GM21786 (cell line): ENCODE measurements around the gene AMDHD1.

Experiments used
- ATAC-seq: cut with Tn5 transposase; IDR thresholded peaks from one replicate; pipeline ENCODE4 v1.9.1; 2021; ENCODE audit not compliant: unreplicated experiment

Gene AMDHD1

GRCh38 chr12:95943330-95943842 is at the start of gene AMDHD1:
Gene AMDHD1 (plus strand): TSS chr12:95943331. CDS start chr12:95943399, 68 bp downstream.
- ATAC-seq, result peak; percentile 54

- ATAC-seq, result no peak
These were observed 46.3 kb upstream of the AMDHD1 start for GRCh38 chr12:95896846-95897245.

- no peak for ATAC-seq
These were observed 45.0 kb upstream of the AMDHD1 start for GRCh38 chr12:95898081-95898480.

- ATAC-seq, result no peak
These were observed 34.6 kb upstream of the AMDHD1 start for GRCh38 chr12:95908573-95908972.

GRCh38 chr12:95909871-95910270 is 33.3 kb upstream of the AMDHD1 start:
- ATAC-seq, result no peak

DNA sequence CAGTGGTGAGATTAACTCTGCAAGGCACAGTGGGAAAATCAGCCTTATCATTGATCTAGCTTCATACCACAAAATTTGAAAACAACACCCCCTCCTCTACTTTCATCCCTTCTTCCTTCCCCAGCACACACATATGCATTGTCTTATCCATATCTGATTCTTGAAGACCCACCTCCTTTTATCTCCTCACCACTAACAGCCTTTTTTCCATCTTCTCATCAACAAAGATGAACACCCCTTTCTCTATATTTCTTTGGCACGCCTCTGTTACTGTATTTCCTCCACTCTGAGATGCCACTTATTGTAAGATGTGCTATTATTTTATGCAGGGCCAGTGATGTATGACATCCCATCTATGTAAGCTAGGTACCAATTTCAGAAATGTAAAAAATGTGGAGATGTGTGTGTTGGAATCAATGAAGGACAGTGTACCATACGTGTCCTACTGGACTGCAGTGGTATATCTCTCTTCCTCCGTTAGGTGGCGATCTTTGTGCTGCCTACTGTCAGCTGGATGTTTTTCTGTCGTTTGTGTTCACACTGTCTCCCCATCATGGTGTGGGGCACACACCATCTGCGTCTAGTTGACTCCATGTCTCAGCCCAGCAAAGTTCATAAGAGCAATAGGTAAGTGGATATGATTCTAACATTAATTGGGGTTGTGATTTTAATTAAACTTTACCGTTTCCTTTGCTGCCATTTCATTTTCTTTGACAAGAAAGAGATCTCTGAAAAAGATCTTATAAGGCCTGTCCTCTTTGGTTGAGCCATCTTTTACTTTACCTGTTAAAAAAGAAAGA is 24.7 kb upstream of the AMDHD1 start:
- peak; percentile 91 for ATAC-seq

- ATAC-seq, result no peak
These were observed 24.0 kb upstream of the AMDHD1 start for GRCh38 chr12:95919110-95919509.

DNA sequence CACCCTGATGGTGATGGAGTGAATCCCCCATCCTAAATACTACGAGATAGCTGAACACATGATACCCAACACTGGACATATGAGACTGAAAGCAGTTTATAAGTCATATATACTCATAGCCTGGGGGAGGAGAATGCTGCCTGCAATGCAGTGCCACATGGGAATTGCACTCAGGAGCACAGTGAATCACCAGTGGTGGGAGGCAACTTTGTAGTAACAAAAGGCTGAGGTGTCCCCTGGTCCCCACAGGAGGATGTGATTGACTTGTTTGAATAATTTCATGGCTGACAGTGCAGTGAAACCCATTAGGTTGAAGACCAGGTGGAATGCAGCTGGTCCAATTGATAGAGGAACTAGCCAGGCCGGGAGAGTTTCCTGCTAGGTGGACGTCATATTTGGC is 20.9 kb upstream of the AMDHD1 start:
- ATAC-seq, result no peak

GRCh38 chr12:95940514-95940913 is 2.6 kb upstream of the AMDHD1 start:
- no peak for ATAC-seq

- no peak for ATAC-seq
These were observed 1.0 kb upstream of the AMDHD1 start for GRCh38 chr12:95942101-95942523.

- peak; percentile 97 for ATAC-seq
These were observed 404 bp upstream of the AMDHD1 start, which contains the start of gene CCDC38 for GRCh38 chr12:95942524-95943329. Gene CCDC38 (minus strand): TSS chr12:95942614. CDS start chr12:95936509, 6,105 bp downstream.

DNA sequence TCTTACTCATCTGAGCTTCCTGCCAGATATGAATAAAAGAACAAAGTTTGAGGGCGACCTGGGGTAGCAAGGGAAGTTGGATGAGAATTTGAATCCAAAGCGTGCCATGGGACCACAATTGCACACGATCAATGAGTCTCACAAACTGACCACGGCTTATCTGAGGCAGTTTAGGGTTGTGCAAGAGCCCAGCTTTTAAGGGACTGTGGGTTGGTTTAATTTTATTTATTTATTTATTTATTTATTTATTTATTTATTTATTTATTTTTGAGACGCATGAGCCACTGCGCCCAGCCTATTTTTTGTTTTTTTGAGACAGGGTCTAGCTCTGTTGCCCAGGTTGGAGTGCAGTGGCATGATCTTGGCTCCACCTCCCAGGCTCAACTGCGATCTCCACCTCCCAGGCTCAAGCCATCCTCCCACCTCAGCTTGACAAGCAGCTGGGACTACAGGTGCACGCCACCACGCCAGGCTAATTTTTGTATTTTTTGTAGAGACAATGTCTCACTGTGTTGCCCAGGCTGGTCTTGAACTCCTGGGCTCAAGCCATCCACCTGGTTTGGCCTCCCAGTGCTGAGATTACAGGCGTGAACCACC is 1.1 kb downstream of the AMDHD1 start:
- ATAC-seq, result no peak

- no peak for ATAC-seq
These were observed 6.5 kb downstream of the AMDHD1 start for GRCh38 chr12:95949477-95950206.

GRCh38 chr12:95951515-95951914 is 8.4 kb downstream of the AMDHD1 start:
- ATAC-seq, result no peak

GRCh38 chr12:95953000-95953399 is 9.9 kb downstream of the AMDHD1 start:
- ATAC-seq, result no peak

- no peak for ATAC-seq
These were observed 12.5 kb downstream of the AMDHD1 start for GRCh38 chr12:95955549-95956159.

GRCh38 chr12:95956557-95957145 is 13.5 kb downstream of the AMDHD1 start:
- ATAC-seq, result no peak

DNA sequence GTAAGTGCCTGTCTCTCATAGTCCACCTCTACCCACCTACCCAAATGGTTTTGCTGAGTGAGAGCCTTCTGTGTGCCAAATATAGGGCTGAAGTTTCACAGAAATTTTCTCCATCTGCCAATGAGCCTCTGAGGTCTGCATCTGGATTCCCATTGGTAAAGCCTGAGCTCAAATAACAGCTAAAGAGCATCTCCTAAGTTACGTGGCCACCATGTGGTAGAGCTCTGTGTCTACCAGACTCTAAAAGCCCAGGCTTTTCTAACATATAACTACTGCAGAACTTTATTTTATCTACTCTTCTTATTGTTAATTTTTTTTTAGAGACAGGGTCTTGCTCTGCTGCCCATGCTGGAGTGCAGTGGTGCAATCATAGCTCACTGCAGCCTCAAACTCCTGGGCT is 16.0 kb downstream of the AMDHD1 start:
- no peak for ATAC-seq

DNA sequence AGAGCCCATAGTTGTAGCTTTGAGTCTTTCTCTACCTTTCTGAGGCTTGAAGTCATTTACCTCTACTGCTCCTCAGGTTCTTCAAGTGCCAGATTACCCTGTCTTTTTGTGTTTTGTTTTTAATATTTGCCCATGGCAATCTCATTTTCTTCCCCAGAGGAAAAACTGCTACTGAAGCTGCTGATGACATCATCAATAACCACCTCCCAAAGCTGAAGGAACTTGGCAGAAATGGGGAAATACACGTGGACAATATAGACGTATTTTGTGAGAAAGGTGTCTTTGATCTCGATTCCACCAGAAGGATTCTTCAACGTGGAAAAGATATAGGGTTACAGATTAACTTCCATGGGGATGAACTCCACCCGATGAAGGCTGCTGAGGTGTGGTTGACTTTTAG is 17.1 kb downstream of the AMDHD1 start:
- no peak for ATAC-seq

DNA sequence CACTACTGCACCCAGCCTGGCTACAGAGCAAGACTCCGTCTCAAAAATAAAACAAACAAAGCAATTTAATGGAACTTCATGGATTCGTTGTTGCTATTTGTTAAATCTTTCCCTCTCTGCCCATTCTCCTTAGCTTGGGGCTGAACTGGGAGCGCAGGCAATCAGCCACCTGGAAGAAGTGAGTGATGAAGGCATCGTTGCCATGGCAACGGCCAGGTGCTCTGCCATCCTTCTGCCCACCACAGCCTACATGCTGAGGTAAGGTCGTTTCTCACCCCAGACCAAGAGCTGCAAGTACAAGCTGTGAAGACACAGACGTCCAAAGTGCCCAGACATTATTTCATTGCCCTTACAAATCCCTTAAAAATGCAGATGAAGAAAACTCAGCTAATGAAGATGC is 19.1 kb downstream of the AMDHD1 start:
- no peak for ATAC-seq
